Activated naive CD8-positive, alpha-beta T cell treated with anti-CD3 and anti-CD28 coated beads for 36 hours (primary cell): ENCODE results near the gene PCSK4. TPM values are rescaled to one million over a fixed set of nuclear protein-coding genes. Genes with fewer than 3 reads are reported as not detected.
"Not testable (repeated sequence)": the region's sequence is repeated elsewhere in the genome, so short reads cannot be mapped to it uniquely, and the experiment has no call there.

ENCODE experiments used
- DNase-seq: peaks from one replicate; pipeline ENCODE4 v3.0.0; 2021
- H3K27ac Mint-ChIP-seq: one replicate; pipeline ENCODE4 v1.8.0; 2022; ENCODE audit warnings: mild to moderate bottlenecking, moderate library complexity, mixed read lengths
- H3K27me3 Mint-ChIP-seq: one replicate; pipeline ENCODE4 v1.8.0; 2022; ENCODE audit warnings: mild to moderate bottlenecking, mixed read lengths
- H3K36me3 Mint-ChIP-seq: one replicate; pipeline ENCODE4 v1.8.0; 2021; ENCODE audit warnings: mild to moderate bottlenecking, mixed read lengths
- H3K4me1 Mint-ChIP-seq: one replicate; pipeline ENCODE4 v1.8.0; 2021; ENCODE audit warnings: mixed read lengths
- H3K4me3 Mint-ChIP-seq: one replicate; pipeline ENCODE4 v1.8.0; 2022; ENCODE audit warnings: mild to moderate bottlenecking, moderate library complexity, mixed read lengths
- H3K9me3 Mint-ChIP-seq: one replicate; pipeline ENCODE4 v1.8.0; 2022; ENCODE audit warnings: mixed read lengths
- total RNA-seq, 2 experiments: library from RNA; stranded (reverse); gene quantifications; one replicate each; pipeline ENCODE4 v1.2.3, GENCODE V29; 2021

The PCSK4 gene
- total RNA-seq, 2 experiments from 2014 or later: 1.5 to 1.7 TPM

- H3K4me1 Mint-ChIP-seq: peaks cover 6% of the 10 kb centered on the region
- H3K9me3 Mint-ChIP-seq: no peaks in the 10 kb centered on the region
Measured at GRCh38 chr19:1502433-1503088, 12.4 kb upstream of the PCSK4 start.

DNA sequence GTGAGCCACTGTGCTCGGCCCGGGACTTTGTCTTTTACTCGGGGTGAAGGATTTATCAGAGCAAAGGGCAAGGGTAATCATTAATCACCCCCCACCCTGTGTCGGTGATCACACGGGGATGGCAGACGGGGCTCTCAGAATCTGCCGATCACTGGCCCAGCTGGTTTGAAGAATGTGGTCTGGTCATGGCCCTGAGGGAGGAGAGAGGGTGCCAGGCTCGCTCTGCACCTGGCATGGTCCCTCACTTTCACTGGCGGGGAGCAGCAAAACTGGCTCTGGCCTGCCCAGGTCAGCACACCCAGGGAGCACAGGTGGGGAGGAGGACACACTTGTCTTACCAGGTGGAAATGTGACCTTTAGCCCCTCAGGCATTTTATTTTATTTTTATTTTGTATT lies 11.0 kb upstream of the PCSK4 start:
- H3K9me3 Mint-ChIP-seq: no peaks in the 10 kb centered on the region
- H3K4me3 Mint-ChIP-seq: no peak overlapping the region
- H3K27ac Mint-ChIP-seq: peak overlapping the region; percentile 34
- peaks cover 29% of the 10 kb centered on the region for H3K27me3 Mint-ChIP-seq
- DNase-seq: no peak
- no peaks in the 10 kb centered on the region for H3K36me3 Mint-ChIP-seq
- peaks cover 5% of the 10 kb centered on the region for H3K4me1 Mint-ChIP-seq

More at GRCh38 chr19:1502433-1503088, 12.4 kb upstream of the PCSK4 start:
- H3K4me3 Mint-ChIP-seq: no peak overlapping the region
- no peak overlapping the region for H3K27ac Mint-ChIP-seq
- H3K36me3 Mint-ChIP-seq: no peaks in the 10 kb centered on the region
- no peak for DNase-seq
- H3K27me3 Mint-ChIP-seq: peaks cover 32% of the 10 kb centered on the region

GRCh38 chr19:1499231-1499630 lies 9.1 kb upstream of the PCSK4 start:
- H3K4me3 Mint-ChIP-seq, H3K9me3 Mint-ChIP-seq, H3K4me1 Mint-ChIP-seq, H3K36me3 Mint-ChIP-seq, DNase-seq, H3K27ac Mint-ChIP-seq: not testable (repeated sequence)
- peaks cover 15% of the 10 kb centered on the region for H3K27me3 Mint-ChIP-seq

DNA sequence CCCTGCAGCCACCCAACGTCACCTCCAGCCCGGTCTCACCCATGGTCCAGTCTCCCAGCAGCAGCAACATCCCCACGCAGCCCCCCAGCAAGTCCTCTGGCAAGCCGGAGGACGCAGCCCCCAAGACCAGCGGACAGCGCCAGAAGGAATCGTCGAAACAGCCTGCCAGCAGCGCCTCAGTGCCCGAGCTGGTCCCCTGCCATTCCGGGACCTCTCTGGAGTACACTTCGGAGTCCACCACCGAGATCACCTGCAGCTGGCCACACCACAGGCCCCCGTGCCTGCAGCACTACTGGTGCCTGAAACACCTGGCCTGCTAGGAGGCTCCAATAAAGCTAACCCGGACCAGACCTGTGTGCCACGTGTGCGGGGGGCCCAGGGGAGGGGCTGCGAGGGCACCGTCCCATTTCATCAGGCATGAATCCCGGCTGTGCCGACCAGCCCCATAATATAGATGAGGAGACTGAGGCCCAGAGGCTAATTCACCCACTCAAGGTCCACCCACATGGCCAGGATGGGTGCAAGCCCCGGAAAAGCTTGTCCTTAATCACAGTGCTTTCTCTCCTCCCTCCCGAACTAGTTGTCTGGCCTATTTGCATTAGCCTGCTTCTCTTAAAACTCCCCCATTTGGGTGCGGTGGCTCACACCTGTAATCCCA lies 7.6 kb upstream of the PCSK4 start:
- H3K4me1 Mint-ChIP-seq: peaks cover 2% of the 10 kb centered on the region
- no peaks in the 10 kb centered on the region for H3K36me3 Mint-ChIP-seq
- peaks cover 2% of the 10 kb centered on the region for H3K27me3 Mint-ChIP-seq
- DNase-seq: no peak
- no peak overlapping the region for H3K27ac Mint-ChIP-seq
- H3K4me3 Mint-ChIP-seq: no peak overlapping the region
- no peaks in the 10 kb centered on the region for H3K9me3 Mint-ChIP-seq

- H3K36me3 Mint-ChIP-seq: no peaks in the 10 kb centered on the region
- peaks cover under 1% of the 10 kb centered on the region for H3K4me1 Mint-ChIP-seq
- H3K9me3 Mint-ChIP-seq: no peaks in the 10 kb centered on the region
- no peaks in the 10 kb centered on the region for H3K27me3 Mint-ChIP-seq
- DNase-seq: no peak
- H3K27ac Mint-ChIP-seq: no peak overlapping the region
- H3K4me3 Mint-ChIP-seq: no peak overlapping the region
Measured at GRCh38 chr19:1496714-1497577, 6.8 kb upstream of the PCSK4 start.

GRCh38 chr19:1495799-1496713 lies 5.9 kb upstream of the PCSK4 start:
- DNase-seq: no peak
- Mint-ChIP-seq H3K36me3 (no peaks in the 10 kb centered on the region), H3K4me1 (peaks cover 5% of the 10 kb centered on the region), H3K9me3 (no peaks in the 10 kb centered on the region), H3K4me3 (no peak overlapping the region), H3K27me3 (peaks cover 4% of the 10 kb centered on the region), H3K27ac (no peak overlapping the region)

- H3K9me3 Mint-ChIP-seq: no peaks in the 10 kb centered on the region
- DNase-seq: no peak
- H3K36me3 Mint-ChIP-seq: no peaks in the 10 kb centered on the region
- peaks cover 4% of the 10 kb centered on the region for H3K27me3 Mint-ChIP-seq
- peaks cover 5% of the 10 kb centered on the region for H3K4me1 Mint-ChIP-seq
- H3K27ac Mint-ChIP-seq: no peak overlapping the region
- H3K4me3 Mint-ChIP-seq: no peak overlapping the region
Measured at GRCh38 chr19:1495051-1495798, 5.1 kb upstream of the PCSK4 start.

DNA sequence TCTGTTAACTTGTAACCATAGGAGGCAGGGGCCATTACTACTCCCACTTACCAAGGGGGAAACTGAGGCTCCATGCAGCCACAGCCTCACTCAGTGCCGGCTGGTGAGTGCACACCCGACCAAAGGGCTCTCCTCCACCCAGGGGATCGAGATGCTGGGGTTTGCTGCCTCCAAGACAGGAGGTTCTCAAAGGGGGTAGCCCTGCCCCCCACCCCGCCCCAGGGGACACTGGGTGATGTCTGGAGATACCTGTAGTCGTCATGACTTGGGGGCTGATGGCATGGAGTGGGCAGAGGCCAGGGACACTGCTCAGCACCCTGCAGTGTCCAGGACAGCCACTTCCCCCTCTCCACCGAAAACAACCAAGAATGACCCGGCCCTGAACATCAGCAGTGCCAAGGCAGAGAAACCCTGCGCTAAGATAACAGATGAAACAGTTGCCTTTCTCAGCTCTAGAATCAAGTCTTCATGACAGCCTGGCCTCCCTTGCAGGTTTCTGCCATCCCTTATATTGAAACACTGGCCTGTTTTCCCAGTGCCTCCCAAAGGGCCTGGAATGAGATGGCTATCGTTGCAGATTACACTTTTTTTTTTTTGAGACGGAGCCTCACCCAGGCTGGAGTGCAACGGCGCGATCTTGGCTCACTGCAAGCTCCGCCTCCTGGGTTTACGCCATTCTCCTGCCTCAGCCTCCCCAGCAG lies 4.1 kb upstream of the PCSK4 start:
- H3K36me3 Mint-ChIP-seq: no peaks in the 10 kb centered on the region
- H3K27me3 Mint-ChIP-seq: peaks cover 4% of the 10 kb centered on the region
- no peak for DNase-seq
- H3K4me1 Mint-ChIP-seq: peaks cover 9% of the 10 kb centered on the region
- no peak overlapping the region for H3K27ac Mint-ChIP-seq
- no peaks in the 10 kb centered on the region for H3K9me3 Mint-ChIP-seq
- no peak overlapping the region for H3K4me3 Mint-ChIP-seq

DNA sequence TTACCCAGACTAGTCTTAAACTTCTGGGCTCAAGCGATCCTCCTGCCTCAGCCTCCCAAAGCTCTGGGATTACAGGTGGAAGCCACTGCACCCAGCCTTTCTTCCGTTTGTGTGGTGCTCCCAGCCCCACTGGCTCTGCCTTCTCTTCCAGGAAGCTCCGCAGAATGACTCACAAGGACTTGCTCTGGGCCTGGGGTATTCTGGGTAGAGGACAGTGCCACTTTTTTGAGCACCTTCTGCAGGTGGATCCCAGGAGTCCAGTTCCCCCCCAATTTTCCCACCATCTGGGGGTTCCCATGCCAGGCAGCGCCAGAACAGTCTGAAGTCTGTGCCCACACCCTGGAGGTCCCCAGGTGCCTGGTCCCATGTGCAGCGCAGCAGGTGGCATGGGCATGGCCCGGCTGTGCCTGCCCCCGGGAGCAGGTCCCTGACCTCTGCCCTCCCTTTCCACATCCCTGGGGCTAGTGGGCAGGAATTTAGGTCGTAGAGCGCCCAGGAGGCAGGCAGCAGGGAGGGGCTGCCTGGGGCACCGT lies 2.4 kb upstream of the PCSK4 start:
- no peak overlapping the region for H3K4me3 Mint-ChIP-seq
- H3K27ac Mint-ChIP-seq: no peak overlapping the region
- peaks cover 4% of the 10 kb centered on the region for H3K27me3 Mint-ChIP-seq
- DNase-seq: no peak
- H3K4me1 Mint-ChIP-seq: peaks cover 9% of the 10 kb centered on the region
- no peaks in the 10 kb centered on the region for H3K9me3 Mint-ChIP-seq
- H3K36me3 Mint-ChIP-seq: no peaks in the 10 kb centered on the region

GRCh38 chr19:1491849-1492170 lies 1.7 kb upstream of the PCSK4 start:
- Mint-ChIP-seq H3K4me3 (peak overlapping the region; percentile 61), H3K27ac (no peak overlapping the region), H3K27me3 (peaks cover 4% of the 10 kb centered on the region), H3K9me3 (no peaks in the 10 kb centered on the region), H3K4me1 (peaks cover 9% of the 10 kb centered on the region), H3K36me3 (no peaks in the 10 kb centered on the region)
- DNase-seq: no peak

- peak within 1 kb of the TSS; percentile 76 for H3K4me3 Mint-ChIP-seq
- peaks cover 4% of the 10 kb centered on the region for H3K27me3 Mint-ChIP-seq
- peak within 1 kb of the TSS; percentile 57 for H3K27ac Mint-ChIP-seq
- no peaks in the 10 kb centered on the region for H3K9me3 Mint-ChIP-seq
- no peaks in the 10 kb centered on the region for H3K36me3 Mint-ChIP-seq
- peaks cover 9% of the 10 kb centered on the region for H3K4me1 Mint-ChIP-seq
- DNase-seq: no peak
Measured at GRCh38 chr19:1491114-1491848, 1.1 kb upstream of the PCSK4 start, which contains the start of gene REEP6. Gene REEP6 (plus strand): TSS chr19:1491181. CDS start chr19:1491270, 89 bp downstream.

- Mint-ChIP-seq H3K9me3 (no peaks in the 10 kb centered on the region), H3K27ac (no peak overlapping the region), H3K36me3 (no peaks in the 10 kb centered on the region)
Measured at GRCh38 chr19:1489463-1490310, 463 bp downstream of the PCSK4 start.

More at GRCh38 chr19:1489463-1490310, 463 bp downstream of the PCSK4 start:
- H3K27me3 Mint-ChIP-seq: peaks cover 4% of the 10 kb centered on the region
- no peak for DNase-seq
- H3K4me1 Mint-ChIP-seq: peaks cover 9% of the 10 kb centered on the region
- H3K4me3 Mint-ChIP-seq: peak overlapping the region; percentile 63
